Neural cell (in vitro differentiated cells): ENCODE results near the gene CRAMP1. TPM values are rescaled to one million over a fixed set of nuclear protein-coding genes. Genes with fewer than 3 reads are reported as not detected.

Source experiments
- H2AFZ ChIP-seq: fragments of 200-600, 300-800 bp; sonication (generic), shearing (Covaris generic); 2 replicates; pipeline ENCODE4 v1.6.0; 2014; ENCODE audit warnings: low read depth, mild to moderate bottlenecking, antibody characterized with exemption, low read length, moderate library complexity
- H3F3A ChIP-seq: fragments of 200-600 bp; shearing (Covaris generic); 2 replicates; pipeline ENCODE4 v1.6.1; 2016; ENCODE audit warnings: mild to moderate bottlenecking, moderate library complexity, mixed read lengths, antibody characterized with exemption, low read length; ENCODE audit not compliant: insufficient read depth, poor library complexity, severe bottlenecking
- H3K27ac ChIP-seq: fragments of 200-600, 300-800 bp; sonication (generic), shearing (Covaris generic); 2 replicates; pipeline ENCODE4 v1.5.1; 2014; ENCODE audit warnings: mild to moderate bottlenecking, low read length, moderate library complexity
- H3K27me3 ChIP-seq: fragments of 300-800, 200-600 bp; sonication (generic), shearing (Covaris generic); 2 replicates; pipeline ENCODE4 v1.6.0; 2014; ENCODE audit warnings: mild to moderate bottlenecking, low read depth, low read length, moderate library complexity; ENCODE audit not compliant: insufficient read depth
- H3K36me3 ChIP-seq: fragments of 300-800, 200-600 bp; sonication (generic), shearing (Covaris generic); 2 replicates; pipeline ENCODE4 v1.5.1; 2014; ENCODE audit warnings: mild to moderate bottlenecking, antibody characterized with exemption, low read length, moderate library complexity; ENCODE audit not compliant: insufficient read depth
- H3K4me2 ChIP-seq: fragments of 300-800, 200-600 bp; sonication (generic), shearing (Covaris generic); 2 replicates; pipeline ENCODE4 v1.6.0; 2014; ENCODE audit warnings: mild to moderate bottlenecking, low read length
- H3K4me3 ChIP-seq: fragments of 300-800, 200-600 bp; sonication (generic), shearing (Covaris generic); 2 replicates; pipeline ENCODE4 v1.5.1; 2014; ENCODE audit warnings: mild to moderate bottlenecking, low read length, moderate library complexity
- H3K79me2 ChIP-seq: fragments of 200-600 bp; shearing (Covaris generic); replicated peaks from 2 replicates; pipeline ENCODE4 v1.6.0; 2014; ENCODE audit warnings: mild to moderate bottlenecking, low read length, moderate library complexity; ENCODE audit not compliant: insufficient read depth
- H3K9ac ChIP-seq: fragments of 300-800, 200-600 bp; sonication (generic), shearing (Covaris generic); 2 replicates; pipeline ENCODE4 v1.6.1; 2016; ENCODE audit warnings: mild to moderate bottlenecking, low read length, mixed read lengths
- H3K9me2 ChIP-seq: fragments of 200-600 bp; shearing (Covaris generic); 2 replicates; pipeline ENCODE4 v1.6.1; 2016; ENCODE audit warnings: mild to moderate bottlenecking, low read length, mixed read lengths; ENCODE audit not compliant: insufficient read depth
- H3K9me3 ChIP-seq: fragments of 200-600, 300-800 bp; sonication (generic), shearing (Covaris generic); 2 replicates; pipeline ENCODE4 v1.6.1; 2016; ENCODE audit warnings: mild to moderate bottlenecking, mixed run types, low read length, moderate library complexity, mixed read lengths
- H4K20me1 ChIP-seq: fragments of 200-600 bp; shearing (Covaris generic); 2 replicates; pipeline ENCODE4 v1.6.1; 2016; ENCODE audit warnings: mild to moderate bottlenecking, mixed run types; ENCODE audit not compliant: insufficient read depth
- CTCF ChIP-seq: fragments of 450-650 bp; IDR thresholded peaks from 2 replicates; pipeline ENCODE4 v1.5.1; 2014; ENCODE audit warnings: antibody characterized with exemption, mild to moderate bottlenecking, moderate library complexity; ENCODE audit not compliant: poor library complexity, severe bottlenecking
- EP300 ChIP-seq: fragments of 450-650 bp; conservative IDR thresholded peaks from 2 replicates; pipeline ENCODE4 v1.6.1; 2014; ENCODE audit warnings: antibody characterized with exemption, mild to moderate bottlenecking, moderate library complexity; ENCODE audit not compliant: poor library complexity, severe bottlenecking
- EZH2 ChIP-seq: fragments of 200-600, 300-800 bp; shearing (Covaris generic), sonication (generic); IDR thresholded peaks from 2 replicates; pipeline ENCODE4 v1.6.1; 2014; ENCODE audit warnings: antibody characterized with exemption, low read length, borderline replicate concordance, mild to moderate bottlenecking; ENCODE audit not compliant: insufficient read depth, poor library complexity, severe bottlenecking
- MXI1 ChIP-seq: fragments of 450-650 bp; conservative IDR thresholded peaks from 2 replicates; pipeline ENCODE4 v1.6.1; 2014; ENCODE audit warnings: antibody characterized with exemption, mild to moderate bottlenecking; ENCODE audit not compliant: poor library complexity, severe bottlenecking
- POLR2AphosphoS5 ChIP-seq: IDR thresholded peaks from 2 replicates; pipeline ENCODE4 v1.6.1; 2012
- RAD21 ChIP-seq: fragments of 450-650 bp; conservative IDR thresholded peaks from 2 replicates; pipeline ENCODE4 v1.6.1; 2014; ENCODE audit warnings: antibody characterized with exemption, mild to moderate bottlenecking, moderate library complexity
- SMC3 ChIP-seq: fragments of 450-650 bp; conservative IDR thresholded peaks from 2 replicates; pipeline ENCODE4 v1.6.1; 2014; ENCODE audit warnings: antibody characterized with exemption, mild to moderate bottlenecking, moderate library complexity; ENCODE audit not compliant: poor library complexity
- TAF1 ChIP-seq: IDR thresholded peaks from 2 replicates; pipeline ENCODE4 v1.6.1; 2012; ENCODE audit warnings: low read depth
- polyA plus RNA-seq: library from polyadenylated mRNA; depleted of rRNA; stranded (reverse); fragments of >200 nt; gene quantifications from 2 replicates; pipeline ENCODE4 v1.2.3, GENCODE V29; 2014
- TF ChIP-seq, protein P1 (sequence below): IDR thresholded peaks from 2 replicates; pipeline ENCODE4 v1.6.1; 2012; ENCODE audit warnings: borderline replicate concordance

Gene CRAMP1
- polyA plus RNA-seq, 1 donor from 2014 or later = 11.1 TPM

DNA sequence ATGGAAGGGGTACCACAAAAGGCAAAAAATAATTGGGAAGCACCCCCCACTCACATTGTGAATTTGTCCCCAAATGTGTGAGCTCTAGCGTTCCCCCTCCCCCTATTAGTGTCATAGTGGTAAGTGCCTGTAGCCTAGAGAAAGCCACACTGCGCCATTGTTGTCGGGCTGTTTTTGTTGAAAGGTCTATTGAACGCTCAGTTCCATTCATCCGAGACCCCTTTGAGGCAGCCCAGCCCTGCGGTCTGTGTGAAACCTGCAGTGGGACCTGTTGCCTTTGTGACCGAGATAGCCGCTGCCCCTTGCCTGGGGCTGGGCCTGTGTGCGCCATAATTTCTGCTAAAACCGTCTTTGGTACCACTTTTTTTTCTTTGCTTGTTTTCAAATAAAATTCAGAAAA lies 68.9 kb downstream of the CRAMP1 start:
- Histone ChIP-seq H3K27ac (no peak overlapping the region), H3K9me3 (no peaks in the 10 kb centered on the region), H4K20me1 (no peaks in the 10 kb centered on the region), H3K9me2 (no peaks in the 10 kb centered on the region), H3K4me2 (no peak overlapping the region), H3K4me3 (peak overlapping the region; percentile 22), H3K9ac (no peak overlapping the region), H3K79me2 (peaks cover 57% of the 10 kb centered on the region), H3K36me3 (no peaks in the 10 kb centered on the region), H3F3A (no peaks in the 10 kb centered on the region), H3K27me3 (no peaks in the 10 kb centered on the region), H2AFZ (no peak overlapping the region)
- TF ChIP-seq EZH2 (no peak), MXI1 (no peak), CTCF (no peak), POLR2AphosphoS5 (no peak), RAD21 (no peak), TAF1 (no peak), SMC3 (no peak), EP300 (no peak)
- TF ChIP-seq, protein P1, sequence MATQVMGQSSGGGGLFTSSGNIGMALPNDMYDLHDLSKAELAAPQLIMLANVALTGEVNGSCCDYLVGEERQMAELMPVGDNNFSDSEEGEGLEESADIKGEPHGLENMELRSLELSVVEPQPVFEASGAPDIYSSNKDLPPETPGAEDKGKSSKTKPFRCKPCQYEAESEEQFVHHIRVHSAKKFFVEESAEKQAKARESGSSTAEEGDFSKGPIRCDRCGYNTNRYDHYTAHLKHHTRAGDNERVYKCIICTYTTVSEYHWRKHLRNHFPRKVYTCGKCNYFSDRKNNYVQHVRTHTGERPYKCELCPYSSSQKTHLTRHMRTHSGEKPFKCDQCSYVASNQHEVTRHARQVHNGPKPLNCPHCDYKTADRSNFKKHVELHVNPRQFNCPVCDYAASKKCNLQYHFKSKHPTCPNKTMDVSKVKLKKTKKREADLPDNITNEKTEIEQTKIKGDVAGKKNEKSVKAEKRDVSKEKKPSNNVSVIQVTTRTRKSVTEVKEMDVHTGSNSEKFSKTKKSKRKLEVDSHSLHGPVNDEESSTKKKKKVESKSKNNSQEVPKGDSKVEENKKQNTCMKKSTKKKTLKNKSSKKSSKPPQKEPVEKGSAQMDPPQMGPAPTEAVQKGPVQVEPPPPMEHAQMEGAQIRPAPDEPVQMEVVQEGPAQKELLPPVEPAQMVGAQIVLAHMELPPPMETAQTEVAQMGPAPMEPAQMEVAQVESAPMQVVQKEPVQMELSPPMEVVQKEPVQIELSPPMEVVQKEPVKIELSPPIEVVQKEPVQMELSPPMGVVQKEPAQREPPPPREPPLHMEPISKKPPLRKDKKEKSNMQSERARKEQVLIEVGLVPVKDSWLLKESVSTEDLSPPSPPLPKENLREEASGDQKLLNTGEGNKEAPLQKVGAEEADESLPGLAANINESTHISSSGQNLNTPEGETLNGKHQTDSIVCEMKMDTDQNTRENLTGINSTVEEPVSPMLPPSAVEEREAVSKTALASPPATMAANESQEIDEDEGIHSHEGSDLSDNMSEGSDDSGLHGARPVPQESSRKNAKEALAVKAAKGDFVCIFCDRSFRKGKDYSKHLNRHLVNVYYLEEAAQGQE = no peak

DNA sequence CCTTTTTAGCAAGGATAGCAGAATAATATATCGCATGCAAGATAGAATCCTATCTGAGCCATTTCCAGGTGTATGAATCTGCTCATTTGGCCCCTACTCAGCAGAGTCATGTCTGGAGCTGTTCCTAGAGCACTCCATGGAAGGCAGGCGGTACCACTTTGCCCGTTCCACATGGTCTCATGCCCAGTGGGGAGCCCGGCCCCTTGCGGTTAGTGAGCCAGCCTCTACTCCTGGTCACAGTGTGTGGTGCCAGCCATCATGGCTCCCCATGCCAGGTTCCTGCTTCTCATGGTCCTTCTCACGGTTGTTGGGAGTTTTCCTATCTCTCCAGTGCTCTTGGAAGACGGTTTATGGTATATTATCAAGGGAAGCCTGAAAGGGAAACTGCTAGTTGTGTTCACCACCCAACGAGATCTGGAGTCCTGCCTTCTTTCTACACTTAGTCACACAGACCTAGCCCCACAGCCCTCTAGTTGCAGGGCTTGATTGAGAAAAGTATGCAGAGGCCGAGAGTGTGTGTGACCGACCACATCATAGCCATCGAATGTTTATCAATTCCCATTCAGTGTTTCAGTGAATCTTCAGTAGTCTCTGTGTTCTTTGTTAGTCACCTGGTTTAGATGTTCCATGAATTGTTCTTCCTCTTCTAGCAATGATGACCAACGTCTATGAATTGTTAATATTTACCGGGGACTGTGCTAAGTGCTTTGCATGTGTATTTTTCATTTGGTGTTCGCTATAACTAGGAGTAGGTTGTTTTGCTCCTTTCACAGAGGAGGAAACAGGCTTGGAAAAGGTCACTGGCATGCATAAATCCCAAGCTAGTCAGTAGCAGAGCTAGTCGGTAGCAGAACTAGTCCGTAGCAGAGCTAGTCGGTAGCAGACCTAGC lies 75.5 kb downstream of the CRAMP1 start:
- no peak overlapping the region for H3K9ac ChIP-seq
- H2AFZ ChIP-seq = no peak overlapping the region
- H3K9me2 ChIP-seq = no peaks in the 10 kb centered on the region
- peaks cover 43% of the 10 kb centered on the region for H3K79me2 ChIP-seq
- no peak overlapping the region for H3K4me2 ChIP-seq
- no peak overlapping the region for H3K4me3 ChIP-seq
- H3K36me3 ChIP-seq = peaks cover 7% of the 10 kb centered on the region
- no peak overlapping the region for H3K27ac ChIP-seq
- no peaks in the 10 kb centered on the region for H3F3A ChIP-seq
- TF ChIP-seq SMC3 = no peak
- no peak for TF ChIP-seq RAD21
- no peak for TF ChIP-seq TAF1
- no peak for TF ChIP-seq MXI1
- TF ChIP-seq EP300 = no peak
- TF ChIP-seq, protein P1 = no peak
- TF ChIP-seq POLR2AphosphoS5 = no peak
- no peak for TF ChIP-seq EZH2
- no peak for TF ChIP-seq CTCF
- no peaks in the 10 kb centered on the region for H3K27me3 ChIP-seq
- H4K20me1 ChIP-seq = no peaks in the 10 kb centered on the region
- H3K9me3 ChIP-seq = no peaks in the 10 kb centered on the region
